Esophagus muscularis mucosa (tissue), 4 donors: ENCODE measurements around the gene DAB1.

Experiments used
- CTCF ChIP-seq, 3 experiments: fragments of 200-600 bp in 2 of 3; fragments of 450-650 bp in 1 of 3; sonication (generic) in 2 of 3; IDR thresholded peaks; one replicate each; pipeline ENCODE4 v1.5.1; 2017 to 2019; ENCODE audit warnings: antibody characterized with exemption in 3 of 3, mild to moderate bottlenecking in 2 of 3, moderate library complexity in 1 of 3
- EP300 ChIP-seq: sonication (generic); formaldehyde crosslinking; IDR thresholded peaks from one replicate; pipeline ENCODE4 v1.6.1; 2017; ENCODE audit warnings: antibody characterized with exemption
- POLR2A ChIP-seq: fragments of 450-650 bp; IDR thresholded peaks from one replicate; pipeline ENCODE4 v1.6.1; 2017; ENCODE audit warnings: antibody characterized with exemption, moderate library complexity, mild to moderate bottlenecking, low read depth

GRCh38 chr1:57210881-57211280 is 213.0 kb downstream of the DAB1 start:
- TF ChIP-seq POLR2A (no peak), CTCF (IDR thresholded peaks at IDR 0.05) (no peak), EP300 (no peak)
